BLaER1 (cell line): ENCODE measurements around the gene TRAF3IP3.

ENCODE experiments used
- H3K27ac ChIP-seq: shearing (Covaris generic); formaldehyde crosslinking; 2 replicates; pipeline ENCODE4 v1.8.1; 2022
- H3K27me3 ChIP-seq: shearing (Covaris generic); formaldehyde crosslinking; 2 replicates; pipeline ENCODE4 v1.8.1; 2022
- H3K36me3 ChIP-seq: shearing (Covaris generic); formaldehyde crosslinking; 2 replicates; pipeline ENCODE4 v1.8.1; 2022
- H3K4me1 ChIP-seq: shearing (Covaris generic); formaldehyde crosslinking; 2 replicates; pipeline ENCODE4 v1.8.1; 2022
- H3K4me2 ChIP-seq: shearing (Covaris generic); formaldehyde crosslinking; 2 replicates; pipeline ENCODE4 v1.8.1; 2022
- H3K4me3 ChIP-seq: shearing (Covaris generic); formaldehyde crosslinking; 2 replicates; pipeline ENCODE4 v1.8.1; 2022
- H3K9ac ChIP-seq: shearing (Covaris generic); formaldehyde crosslinking; 2 replicates; pipeline ENCODE4 v1.8.1; 2022
- H3K9me3 ChIP-seq: shearing (Covaris generic); formaldehyde crosslinking; 2 replicates; pipeline ENCODE4 v1.8.1; 2022
- H4K20me1 ChIP-seq: shearing (Covaris generic); formaldehyde crosslinking; 2 replicates; pipeline ENCODE4 v1.8.1; 2022
- Cebpa-rat ChIP-seq: shearing (Covaris generic); IDR thresholded peaks from 2 replicates; pipeline ENCODE4 v1.8.1; 2022

TRAF3IP3 gene

GRCh38 chr1:209766051-209766450, 10.2 kb downstream of the TRAF3IP3 start:
- Histone ChIP-seq H3K4me2 (no peak overlapping the region), H3K27me3 (no peaks in the 10 kb centered on the region), H3K27ac (no peak overlapping the region), H3K36me3 (peaks cover 15% of the 10 kb centered on the region; the same call in 1 of the 2 replicates), H4K20me1 (no peaks in the 10 kb centered on the region), H3K4me3 (no peak overlapping the region), H3K4me1 (peaks cover 51% of the 10 kb centered on the region), H3K9ac (no peak overlapping the region), H3K9me3 (no peaks in the 10 kb centered on the region)
- TF ChIP-seq Cebpa-rat = no peak

DNA sequence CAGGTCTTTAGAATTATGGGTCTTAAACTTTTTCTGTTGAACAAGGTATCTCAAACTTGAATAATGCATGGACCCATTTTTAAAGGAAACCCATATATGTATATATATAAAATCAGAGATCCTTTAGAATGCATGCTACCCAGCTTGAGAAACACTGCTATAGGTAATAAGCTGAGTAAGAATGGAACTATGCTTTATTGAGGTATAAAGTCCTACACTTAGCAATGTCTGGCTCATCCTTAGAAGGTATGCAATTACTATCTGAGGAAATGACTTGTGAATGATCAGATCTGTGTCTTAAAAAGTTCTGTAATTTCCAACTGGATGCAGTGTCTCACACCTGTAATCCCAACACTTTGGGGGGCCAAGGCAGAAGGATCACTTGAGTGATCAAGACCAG, 11.2 kb downstream of the TRAF3IP3 start:
- peak overlapping the region; percentile 92 for H3K4me2 ChIP-seq
- no peak overlapping the region for H3K9ac ChIP-seq

DNA sequence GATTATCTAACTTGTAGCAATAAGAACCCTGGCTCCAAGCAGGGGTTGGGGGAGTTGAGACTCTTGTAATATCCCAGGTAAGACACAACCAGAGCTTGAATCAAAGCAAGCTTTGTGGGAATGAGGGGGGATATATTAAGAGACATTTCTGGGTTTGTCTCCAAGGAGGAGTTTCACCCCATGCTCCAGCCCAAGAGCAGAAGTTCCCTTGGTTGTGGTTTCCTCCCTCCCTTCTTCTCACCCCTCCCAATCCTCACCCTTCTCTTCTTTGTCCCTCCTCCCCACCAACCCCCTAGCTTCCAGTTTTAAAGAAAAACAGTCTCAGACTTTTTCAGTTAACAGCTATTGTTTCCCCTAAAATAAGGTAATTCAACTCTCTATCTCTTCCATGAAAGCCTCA, 11.9 kb downstream of the TRAF3IP3 start:
- TF ChIP-seq Cebpa-rat = no peak
- peaks cover 9% of the 10 kb centered on the region; the same call in 1 of the 2 replicates for H3K36me3 ChIP-seq
- no peaks in the 10 kb centered on the region for H4K20me1 ChIP-seq
- H3K9ac ChIP-seq = no peak overlapping the region
- no peaks in the 10 kb centered on the region for H3K9me3 ChIP-seq
- H3K27ac ChIP-seq = peak overlapping the region; percentile 73; the same call in 1 of the 2 replicates
- H3K4me1 ChIP-seq = peaks cover 51% of the 10 kb centered on the region
- H3K4me3 ChIP-seq = peak overlapping the region; percentile 56
- H3K4me2 ChIP-seq = peak overlapping the region; percentile 92
- H3K27me3 ChIP-seq = no peaks in the 10 kb centered on the region

More for the DNA sequence above, 11.2 kb downstream of the TRAF3IP3 start:
- no peak for TF ChIP-seq Cebpa-rat
- Histone ChIP-seq H3K27me3 (no peaks in the 10 kb centered on the region), H3K4me1 (peaks cover 51% of the 10 kb centered on the region), H3K27ac (no peak overlapping the region), H4K20me1 (no peaks in the 10 kb centered on the region), H3K36me3 (peaks cover 13% of the 10 kb centered on the region; the same call in 1 of the 2 replicates), H3K4me3 (no peak overlapping the region), H3K9me3 (no peaks in the 10 kb centered on the region)

GRCh38 chr1:209768354-209768774, 12.5 kb downstream of the TRAF3IP3 start:
- H3K27ac ChIP-seq = peak overlapping the region; percentile 73
- peak overlapping the region; percentile 92 for H3K4me2 ChIP-seq
- peak overlapping the region; percentile 56 for H3K4me3 ChIP-seq

DNA sequence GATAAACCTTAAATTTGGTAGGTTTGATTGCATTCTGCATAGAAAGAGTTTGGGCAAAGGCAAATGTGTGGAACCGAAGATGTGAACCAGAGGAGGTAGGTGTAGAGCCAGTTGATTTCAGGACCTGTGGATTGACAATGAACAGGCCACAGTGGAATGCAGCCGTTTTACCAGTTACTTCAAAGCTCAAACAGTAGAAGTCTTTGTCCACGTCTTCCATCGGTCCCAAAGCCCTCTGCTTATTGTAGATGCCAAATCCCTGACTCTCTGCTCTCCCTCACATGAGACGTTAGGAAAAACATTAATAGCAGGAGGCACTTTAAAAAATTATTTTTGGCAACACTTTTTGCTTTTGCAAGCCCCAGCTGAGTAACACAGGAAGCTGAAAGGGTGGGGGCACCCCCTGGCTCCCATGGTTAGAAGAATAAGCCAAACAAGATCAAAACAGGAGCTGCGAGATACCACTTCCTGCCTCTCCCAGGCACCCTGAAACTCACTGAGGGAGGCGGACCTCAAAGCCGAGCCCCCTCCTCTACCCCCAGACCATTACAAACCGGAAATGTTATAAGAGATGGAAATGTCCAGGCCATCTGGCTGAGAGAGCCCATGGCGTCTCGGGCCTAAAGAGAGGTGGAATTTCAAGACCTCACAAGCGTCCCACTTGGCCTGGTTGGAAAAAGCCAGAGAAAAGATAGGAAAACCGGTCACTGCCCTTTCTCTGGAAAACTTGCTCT, 13.5 kb downstream of the TRAF3IP3 start:
- Histone ChIP-seq H4K20me1 (no peaks in the 10 kb centered on the region), H3K27ac (peak overlapping the region; percentile 73)

More at GRCh38 chr1:209768354-209768774, 12.5 kb downstream of the TRAF3IP3 start:
- H3K27me3 ChIP-seq = no peaks in the 10 kb centered on the region
- H3K9me3 ChIP-seq = no peaks in the 10 kb centered on the region
- no peaks in the 10 kb centered on the region for H4K20me1 ChIP-seq
- H3K4me1 ChIP-seq = peaks cover 51% of the 10 kb centered on the region
- TF ChIP-seq Cebpa-rat = peak; percentile 98
- H3K36me3 ChIP-seq = peaks cover 2% of the 10 kb centered on the region; the same call in 1 of the 2 replicates
- peak overlapping the region; percentile 49 for H3K9ac ChIP-seq

DNA sequence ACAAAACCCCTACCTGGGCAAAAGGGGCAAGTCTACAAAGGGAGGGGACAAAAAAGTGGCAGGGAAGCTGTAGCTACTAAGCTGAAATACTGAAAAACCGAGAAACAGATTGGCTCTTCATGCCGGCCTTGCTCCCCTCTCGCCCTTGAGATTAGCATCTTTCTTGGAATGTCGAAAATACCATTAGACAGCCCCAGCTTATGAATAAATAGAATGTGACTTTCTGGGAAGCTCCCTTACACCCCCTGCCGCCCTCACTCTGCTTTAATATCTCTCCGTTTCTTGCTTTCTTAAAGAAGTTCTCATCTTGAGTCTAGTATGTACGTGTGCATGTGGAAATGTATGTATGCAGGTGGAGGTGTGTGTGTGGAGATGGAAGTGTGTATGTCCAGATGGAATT, 14.1 kb downstream of the TRAF3IP3 start:
- no peaks in the 10 kb centered on the region for H4K20me1 ChIP-seq
- H3K4me3 ChIP-seq = peak overlapping the region; percentile 56; the same call in 1 of the 2 replicates
- H3K4me1 ChIP-seq = peaks cover 62% of the 10 kb centered on the region
- peak overlapping the region; percentile 73 for H3K27ac ChIP-seq
- TF ChIP-seq Cebpa-rat = no peak
- H3K4me2 ChIP-seq = peak overlapping the region; percentile 92
- no peaks in the 10 kb centered on the region for H3K9me3 ChIP-seq
- peak overlapping the region; percentile 49 for H3K9ac ChIP-seq
- no peaks in the 10 kb centered on the region for H3K27me3 ChIP-seq
- H3K36me3 ChIP-seq = no peaks in the 10 kb centered on the region

More for the DNA sequence above, 13.5 kb downstream of the TRAF3IP3 start:
- Histone ChIP-seq H3K4me2 (peak overlapping the region; percentile 92), H3K4me1 (peaks cover 56% of the 10 kb centered on the region), H3K27me3 (no peaks in the 10 kb centered on the region), H3K36me3 (no peaks in the 10 kb centered on the region), H3K9ac (peak overlapping the region; percentile 49), H3K9me3 (no peaks in the 10 kb centered on the region), H3K4me3 (peak overlapping the region; percentile 56)
- TF ChIP-seq Cebpa-rat = no peak

- no peak overlapping the region for H3K27ac ChIP-seq
- no peaks in the 10 kb centered on the region for H3K27me3 ChIP-seq
- H3K9ac ChIP-seq = no peak overlapping the region
- H3K4me1 ChIP-seq = peaks cover 65% of the 10 kb centered on the region
- H3K4me2 ChIP-seq = peak overlapping the region; percentile 92
- H3K36me3 ChIP-seq = no peaks in the 10 kb centered on the region
- H3K9me3 ChIP-seq = no peaks in the 10 kb centered on the region
- TF ChIP-seq Cebpa-rat = no peak
- no peaks in the 10 kb centered on the region for H4K20me1 ChIP-seq
- H3K4me3 ChIP-seq = no peak overlapping the region
Observed at GRCh38 chr1:209770636-209771415, 15.0 kb downstream of the TRAF3IP3 start.

- Histone ChIP-seq H3K36me3 (peaks cover 4% of the 10 kb centered on the region; the same call in 1 of the 2 replicates), H3K9me3 (no peaks in the 10 kb centered on the region), H3K4me1 (peaks cover 57% of the 10 kb centered on the region), H3K9ac (no peak overlapping the region), H4K20me1 (no peaks in the 10 kb centered on the region), H3K4me3 (no peak overlapping the region), H3K4me2 (no peak overlapping the region), H3K27ac (no peak overlapping the region), H3K27me3 (no peaks in the 10 kb centered on the region)
- TF ChIP-seq Cebpa-rat = no peak
Observed at GRCh38 chr1:209772126-209772525, 16.3 kb downstream of the TRAF3IP3 start.

- H4K20me1 ChIP-seq = no peaks in the 10 kb centered on the region
- H3K27me3 ChIP-seq = no peaks in the 10 kb centered on the region
- H3K4me2 ChIP-seq = peak overlapping the region; percentile 54
- peaks cover 27% of the 10 kb centered on the region for H3K36me3 ChIP-seq
- H3K4me1 ChIP-seq = peaks cover 33% of the 10 kb centered on the region
- H3K27ac ChIP-seq = no peak overlapping the region
- H3K9ac ChIP-seq = no peak overlapping the region
- no peak for TF ChIP-seq Cebpa-rat
- no peaks in the 10 kb centered on the region for H3K9me3 ChIP-seq
- no peak overlapping the region for H3K4me3 ChIP-seq
Observed at GRCh38 chr1:209774592-209774991, 18.7 kb downstream of the TRAF3IP3 start.

GRCh38 chr1:209775678-209776077, 19.8 kb downstream of the TRAF3IP3 start:
- Histone ChIP-seq H3K9me3 (no peaks in the 10 kb centered on the region), H3K36me3 (peaks cover 29% of the 10 kb centered on the region), H3K4me3 (no peak overlapping the region), H3K9ac (no peak overlapping the region), H4K20me1 (no peaks in the 10 kb centered on the region), H3K4me1 (peaks cover 22% of the 10 kb centered on the region), H3K27ac (peak overlapping the region; percentile 19; the same call in 1 of the 2 replicates), H3K4me2 (peak overlapping the region; percentile 54), H3K27me3 (no peaks in the 10 kb centered on the region)
- TF ChIP-seq Cebpa-rat = no peak
